ENCODE measurements around the gene CNTFR.

DNA sequence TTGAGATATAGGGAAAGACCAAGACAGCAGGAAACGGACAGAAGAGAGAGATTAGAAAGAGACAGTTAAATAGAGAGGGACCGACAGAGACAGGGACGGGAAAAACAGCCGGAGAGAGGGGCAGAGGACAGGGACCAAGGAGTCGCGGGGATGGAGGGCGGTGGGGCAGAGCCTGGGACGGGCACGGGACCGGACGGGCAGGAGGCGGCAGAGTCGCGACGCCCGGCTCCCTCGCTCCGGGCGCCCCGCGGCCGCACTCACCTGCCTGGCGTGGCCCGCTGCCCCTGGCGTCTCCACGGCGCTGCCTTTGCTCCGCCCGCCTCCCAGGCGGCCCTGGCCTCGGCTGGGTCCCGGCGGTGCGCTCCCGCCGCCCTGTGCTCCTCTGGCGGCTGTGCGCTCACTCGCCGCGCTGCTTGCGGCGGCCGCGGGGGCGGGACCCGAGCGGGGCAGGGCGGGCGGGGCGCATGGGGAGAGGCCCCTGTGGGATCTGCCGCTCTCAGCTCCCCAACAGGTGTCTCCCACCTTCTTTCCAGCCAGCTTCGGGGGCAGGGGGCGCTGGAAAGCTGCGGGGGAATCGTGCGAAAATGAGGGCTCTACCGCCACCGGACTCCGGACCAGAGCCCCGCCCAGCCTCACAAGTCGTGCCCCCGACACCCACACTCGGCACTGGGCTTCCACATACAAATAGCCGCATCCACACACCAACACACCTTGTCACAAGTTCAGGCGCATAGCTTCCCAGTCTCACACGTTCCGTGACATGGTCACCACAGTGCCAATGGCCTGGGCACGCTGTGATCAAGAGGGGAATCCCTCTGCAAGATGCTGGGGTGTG, 39.3 kb upstream of the CNTFR start, which contains the start of gene ARID3C:
- TF ChIP-seq CTCF (optimal IDR thresholded peaks at IDR 0.05 in 1 of 3, IDR thresholded peaks at IDR 0.05 in 1 of 3, conservative IDR thresholded peaks at IDR 0.05 in 1 of 3; ENCODE audit: extremely low read depth in 1 of 3, insufficient read depth in 2 of 3, low read length in 3 of 3) (no peak), EZH2 (IDR thresholded peaks at IDR 0.05; ENCODE audit: low read length) (peak; percentile 85)
